GM12874 (cell line): ENCODE data around the gene TMEM39B.

Source experiments
- TF ChIP-seq, protein P1 (sequence below): IDR thresholded peaks from 2 replicates; pipeline ENCODE4 v1.5.1; 2011; ENCODE audit warnings: low read depth, mild to moderate bottlenecking, control low read depth, low read length, moderate library complexity; ENCODE audit not compliant: insufficient read depth

TMEM39B gene

GRCh38 chr1:32138965-32139364 lies 66.2 kb downstream of the TMEM39B start:
- TF ChIP-seq, protein P1, sequence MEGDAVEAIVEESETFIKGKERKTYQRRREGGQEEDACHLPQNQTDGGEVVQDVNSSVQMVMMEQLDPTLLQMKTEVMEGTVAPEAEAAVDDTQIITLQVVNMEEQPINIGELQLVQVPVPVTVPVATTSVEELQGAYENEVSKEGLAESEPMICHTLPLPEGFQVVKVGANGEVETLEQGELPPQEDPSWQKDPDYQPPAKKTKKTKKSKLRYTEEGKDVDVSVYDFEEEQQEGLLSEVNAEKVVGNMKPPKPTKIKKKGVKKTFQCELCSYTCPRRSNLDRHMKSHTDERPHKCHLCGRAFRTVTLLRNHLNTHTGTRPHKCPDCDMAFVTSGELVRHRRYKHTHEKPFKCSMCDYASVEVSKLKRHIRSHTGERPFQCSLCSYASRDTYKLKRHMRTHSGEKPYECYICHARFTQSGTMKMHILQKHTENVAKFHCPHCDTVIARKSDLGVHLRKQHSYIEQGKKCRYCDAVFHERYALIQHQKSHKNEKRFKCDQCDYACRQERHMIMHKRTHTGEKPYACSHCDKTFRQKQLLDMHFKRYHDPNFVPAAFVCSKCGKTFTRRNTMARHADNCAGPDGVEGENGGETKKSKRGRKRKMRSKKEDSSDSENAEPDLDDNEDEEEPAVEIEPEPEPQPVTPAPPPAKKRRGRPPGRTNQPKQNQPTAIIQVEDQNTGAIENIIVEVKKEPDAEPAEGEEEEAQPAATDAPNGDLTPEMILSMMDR, result no peak

GRCh38 chr1:32142446-32143301 lies 69.9 kb downstream of the TMEM39B start:
- TF ChIP-seq, protein P1, result no peak

GRCh38 chr1:32144033-32144432 lies 71.3 kb downstream of the TMEM39B start:
- TF ChIP-seq, protein P1, result no peak

GRCh38 chr1:32150847-32151246 lies 78.1 kb downstream of the TMEM39B start:
- TF ChIP-seq, protein P1, result no peak

- TF ChIP-seq, protein P1, result no peak
Measured at GRCh38 chr1:32151319-32151787, 78.6 kb downstream of the TMEM39B start.
